ENCODE data around the gene FAM174B.

Gene FAM174B

GRCh38 chr15:92674347-92674746 is 18.8 kb upstream of the FAM174B start:
- no peak for DNase-seq (ENCODE audit: low spot score)
- in situ Hi-C loops (cut with MboI; ENCODE audit: low sequenced_read_pairs, unreplicated experiment): no loop called here
- TF ChIP-seq CTCF (IDR thresholded peaks at IDR 0.05; ENCODE audit: borderline replicate concordance, control extremely low read depth, extremely low read depth, insufficient read depth, missing control alignments): no peak

DNA sequence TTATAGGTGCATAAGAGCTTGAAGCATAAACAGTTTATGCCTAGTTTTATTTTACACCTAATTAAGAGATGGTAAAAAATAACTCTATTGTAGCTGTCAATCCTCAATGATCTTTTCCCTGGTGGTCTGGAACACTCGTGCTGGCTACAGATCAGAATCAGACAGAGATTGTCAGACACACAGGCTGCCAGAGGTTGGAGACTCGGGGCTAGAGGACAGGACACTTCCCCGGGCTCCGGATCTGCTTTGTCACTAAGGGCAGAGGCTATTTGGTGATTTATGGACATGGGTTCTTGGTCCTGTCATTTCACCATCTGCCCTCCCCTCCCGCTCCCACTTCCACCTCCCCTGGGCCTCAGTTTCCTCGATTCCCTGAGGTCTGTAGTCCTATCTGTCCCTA is 16.5 kb upstream of the FAM174B start:
- in situ Hi-C loops (cut with MboI; ENCODE audit: low sequenced_read_pairs, unreplicated experiment): no loop called here
- no peak for TF ChIP-seq CTCF (IDR thresholded peaks at IDR 0.05; ENCODE audit: borderline replicate concordance, control extremely low read depth, extremely low read depth, insufficient read depth, missing control alignments)
- no peak for DNase-seq (ENCODE audit: low spot score)

- in situ Hi-C loops (cut with MboI; ENCODE audit: low sequenced_read_pairs, unreplicated experiment): no loop called here
- DNase-seq (ENCODE audit: low spot score): no peak
- TF ChIP-seq CTCF (IDR thresholded peaks at IDR 0.05; ENCODE audit: borderline replicate concordance, control extremely low read depth, extremely low read depth, insufficient read depth, missing control alignments): no peak
Measured at GRCh38 chr15:92671406-92671805, 15.8 kb upstream of the FAM174B start.

DNA sequence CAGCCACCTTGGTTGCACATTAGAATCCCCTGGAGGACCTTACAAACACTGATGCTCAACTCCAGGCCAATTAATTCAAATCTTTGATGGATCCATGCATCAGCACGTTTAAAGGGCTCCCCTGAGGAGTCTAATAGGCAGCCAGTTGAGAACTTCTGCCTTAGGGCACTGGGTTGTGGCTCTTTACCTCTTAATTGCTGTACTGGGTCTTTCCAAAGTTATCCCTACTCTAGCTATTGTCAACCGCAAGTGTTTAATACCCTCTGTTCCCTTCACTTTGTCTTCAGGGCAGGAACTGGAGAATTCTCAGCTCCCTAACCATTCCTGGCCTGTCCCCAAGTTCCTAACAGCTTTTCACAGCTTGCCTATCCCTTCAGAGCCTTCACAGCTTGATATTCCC is 15.0 kb upstream of the FAM174B start:
- in situ Hi-C loops (cut with MboI; ENCODE audit: low sequenced_read_pairs, unreplicated experiment): no loop called here
- no peak for DNase-seq (ENCODE audit: low spot score)
- TF ChIP-seq CTCF (IDR thresholded peaks at IDR 0.05; ENCODE audit: borderline replicate concordance, control extremely low read depth, extremely low read depth, insufficient read depth, missing control alignments): no peak

GRCh38 chr15:92669432-92669831 is 13.9 kb upstream of the FAM174B start:
- DNase-seq (ENCODE audit: low spot score): no peak
- TF ChIP-seq CTCF (IDR thresholded peaks at IDR 0.05; ENCODE audit: borderline replicate concordance, control extremely low read depth, extremely low read depth, insufficient read depth, missing control alignments): no peak
- in situ Hi-C loops (cut with MboI; ENCODE audit: low sequenced_read_pairs, unreplicated experiment): no loop called here

- TF ChIP-seq CTCF (IDR thresholded peaks at IDR 0.05; ENCODE audit: borderline replicate concordance, control extremely low read depth, extremely low read depth, insufficient read depth, missing control alignments): no peak
- no peak for DNase-seq (ENCODE audit: low spot score)
- in situ Hi-C loops (cut with MboI; ENCODE audit: low sequenced_read_pairs, unreplicated experiment): no loop called here
Measured at GRCh38 chr15:92668620-92669019, 13.0 kb upstream of the FAM174B start.

DNA sequence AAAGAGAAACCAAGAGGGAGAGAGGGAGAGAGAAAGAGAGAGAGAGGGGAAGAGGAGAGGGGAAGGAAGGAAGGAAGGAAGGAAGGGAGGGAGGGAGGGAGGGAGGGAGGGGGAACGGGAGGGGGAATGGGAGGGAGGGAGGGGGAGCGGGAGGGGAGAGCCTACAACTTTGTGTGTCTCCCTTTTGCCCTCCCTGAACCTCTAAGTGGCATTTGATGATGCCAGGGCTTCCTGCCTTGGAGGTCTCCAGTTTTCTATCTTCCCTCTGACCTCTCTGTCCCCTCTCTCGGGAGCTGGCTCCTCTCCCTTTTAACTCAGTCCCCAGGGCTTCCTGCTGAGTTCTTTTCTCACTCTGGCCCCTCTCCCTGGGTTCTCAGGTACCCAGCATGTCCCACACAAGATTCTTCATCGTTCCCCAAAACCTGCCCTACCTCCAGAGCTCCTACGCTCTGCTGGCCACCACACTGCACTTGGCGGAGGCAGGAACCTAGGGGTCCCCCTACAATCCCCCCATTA is 12.5 kb upstream of the FAM174B start:
- no peak for DNase-seq (ENCODE audit: low spot score)
- no peak for TF ChIP-seq CTCF (IDR thresholded peaks at IDR 0.05; ENCODE audit: borderline replicate concordance, control extremely low read depth, extremely low read depth, insufficient read depth, missing control alignments)
- in situ Hi-C loops (cut with MboI; ENCODE audit: low sequenced_read_pairs, unreplicated experiment): no loop called here

Data from GM13976 (cell line).